Bone marrow (tissue), 2 donors: ENCODE measurements around the gene MLST8.
"Not testable (repeated sequence)": the region's sequence is repeated elsewhere in the genome, so short reads cannot be mapped to it uniquely, and the experiment has no call there.

Experiments
- DNase-seq, 2 donors: peaks; one replicate each; lab custom pipeline; 2025; lab: John Stamatoyannopoulos, UW

MLST8 gene

GRCh38 chr16:2232094-2232990 lies 27.1 kb downstream of the MLST8 start:
- no peak for DNase-seq

- no peak for DNase-seq
Observed at GRCh38 chr16:2233046-2233775, 28.0 kb downstream of the MLST8 start.

DNA sequence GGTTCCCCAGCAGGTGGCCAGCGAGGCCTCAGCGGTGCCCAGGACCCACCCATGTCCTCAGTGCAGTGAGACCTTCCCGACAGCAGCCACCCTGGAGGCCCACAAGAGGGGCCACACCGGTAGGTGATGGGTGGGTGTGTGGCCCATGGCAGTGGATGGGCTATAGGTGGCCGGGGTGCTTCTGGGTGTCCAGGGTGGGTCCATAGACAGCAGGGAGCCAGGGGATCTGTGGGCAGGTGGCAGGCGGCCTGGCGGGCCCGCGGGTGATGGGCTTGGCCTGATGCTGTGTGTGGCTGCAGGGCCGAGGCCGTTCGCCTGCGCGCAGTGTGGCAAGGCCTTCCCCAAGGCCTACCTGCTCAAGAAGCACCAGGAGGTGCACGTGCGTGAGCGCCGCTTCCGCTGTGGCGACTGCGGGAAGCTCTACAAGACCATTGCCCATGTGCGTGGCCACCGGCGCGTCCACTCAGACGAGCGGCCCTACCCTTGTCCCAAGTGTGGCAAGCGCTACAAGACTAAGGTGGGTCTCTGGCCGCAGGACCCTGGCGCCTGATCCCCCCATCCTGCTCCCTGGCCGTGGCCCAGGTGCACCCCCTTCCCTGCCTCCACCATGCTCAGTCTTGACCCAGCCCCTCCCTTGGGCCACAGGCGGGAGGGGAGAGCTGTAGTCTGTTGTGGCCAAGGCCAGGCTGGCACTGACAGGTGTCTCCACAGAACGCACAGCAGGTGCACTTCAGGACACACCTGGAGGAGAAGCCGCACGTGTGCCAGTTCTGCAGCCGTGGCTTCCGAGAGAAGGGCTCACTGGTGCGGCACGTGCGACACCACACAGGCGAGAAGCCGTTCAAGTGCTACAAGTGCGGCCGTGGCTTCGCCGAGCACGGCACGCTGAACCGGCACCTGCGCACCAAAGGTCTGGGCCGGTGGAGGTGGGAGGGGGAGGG lies 28.9 kb downstream of the MLST8 start:
- DNase-seq: no peak

GRCh38 chr16:2234813-2235170 lies 29.5 kb downstream of the MLST8 start:
- DNase-seq: no peak

DNA sequence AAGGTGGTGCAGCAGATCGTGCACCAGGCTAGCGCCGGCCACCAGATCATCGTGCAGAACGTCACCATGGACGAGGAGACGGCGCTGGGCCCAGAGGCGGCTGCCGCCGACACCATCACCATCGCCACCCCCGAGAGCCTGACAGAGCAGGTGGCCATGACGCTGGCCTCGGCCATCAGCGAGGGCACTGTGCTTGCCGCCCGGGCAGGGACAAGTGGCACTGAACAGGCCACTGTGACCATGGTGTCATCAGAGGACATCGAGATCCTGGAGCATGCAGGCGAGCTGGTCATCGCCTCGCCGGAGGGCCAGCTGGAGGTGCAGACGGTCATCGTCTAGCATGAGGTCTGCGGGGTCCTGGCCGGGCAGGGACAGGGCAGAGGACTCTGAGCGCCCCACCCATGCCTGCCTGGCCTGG lies 30.0 kb downstream of the MLST8 start:
- DNase-seq: no peak

DNA sequence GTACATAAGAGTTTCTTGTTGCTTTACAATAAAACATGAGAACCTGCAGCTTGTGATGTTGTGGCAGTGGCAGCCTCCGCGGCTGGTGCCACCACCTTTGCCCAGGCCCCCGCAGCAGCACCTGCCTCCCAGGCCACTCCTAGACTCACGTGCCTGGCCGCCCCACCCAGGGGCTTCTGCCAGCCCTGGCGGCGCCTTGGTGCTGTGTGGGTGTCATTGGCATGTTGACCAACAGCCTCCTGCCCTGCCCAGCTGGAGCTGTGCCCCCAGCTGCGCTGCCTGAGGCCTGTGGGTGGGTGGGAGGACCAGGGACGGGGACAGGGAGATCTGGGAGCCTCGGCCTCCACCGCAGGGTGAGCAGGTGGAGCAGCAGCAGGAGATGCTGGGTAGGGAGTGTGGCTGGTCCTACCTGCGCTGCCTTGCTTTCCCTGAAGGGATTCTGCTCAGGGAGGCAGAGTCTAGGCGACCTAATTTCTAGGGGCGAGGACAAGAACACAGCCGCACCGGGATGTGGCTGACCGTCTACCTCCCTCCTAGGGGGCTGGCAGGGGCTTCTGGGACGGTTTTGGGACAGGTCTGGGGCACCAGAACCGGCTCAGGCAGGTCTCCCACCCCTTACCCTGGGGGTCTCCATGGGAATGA lies 30.6 kb downstream of the MLST8 start:
- DNase-seq: no peak

DNA sequence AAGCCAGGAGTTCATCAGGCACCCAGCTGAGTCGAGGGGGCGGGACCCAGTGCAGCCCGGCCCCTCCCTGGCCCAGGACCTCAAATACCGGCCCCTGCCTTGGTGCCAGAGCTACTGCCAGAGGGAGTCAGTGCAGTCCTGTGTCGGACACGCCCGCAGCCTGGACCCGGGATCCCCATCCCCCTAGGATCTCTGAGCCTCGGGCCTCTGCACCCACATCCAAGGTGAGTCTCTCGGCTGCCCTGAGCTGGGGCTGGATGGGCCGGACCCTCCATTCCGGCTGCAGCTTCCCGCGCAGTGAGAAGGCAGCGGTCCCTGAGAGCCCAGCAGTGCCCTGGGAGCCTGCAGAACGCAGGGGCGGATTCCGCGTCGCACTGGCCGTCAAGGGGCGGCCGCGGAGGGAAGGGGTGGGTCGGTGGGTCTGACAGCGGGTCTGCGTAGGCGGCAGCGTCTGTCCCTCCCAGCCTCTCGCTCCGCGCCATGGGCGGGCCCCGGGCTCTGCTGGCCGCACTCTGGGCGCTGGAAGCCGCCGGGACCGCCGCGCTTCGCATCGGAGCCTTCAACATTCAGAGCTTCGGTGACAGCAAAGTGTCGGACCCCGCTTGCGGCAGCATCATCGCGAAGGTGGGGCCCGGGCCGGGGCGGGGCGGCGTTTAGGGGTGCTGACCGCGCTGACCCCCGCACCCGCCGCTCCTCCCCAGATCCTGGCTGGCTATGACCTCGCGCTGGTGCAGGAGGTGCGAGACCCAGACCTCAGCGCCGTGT lies 31.3 kb downstream of the MLST8 start, which contains the start of gene DNASE1L2:
TSS of gene DNASE1L2 (plus strand) at position 108 of the 765 bp plus-strand sequence. CDS start at position 481, 373 bp downstream.
- DNase-seq: no peak

DNA sequence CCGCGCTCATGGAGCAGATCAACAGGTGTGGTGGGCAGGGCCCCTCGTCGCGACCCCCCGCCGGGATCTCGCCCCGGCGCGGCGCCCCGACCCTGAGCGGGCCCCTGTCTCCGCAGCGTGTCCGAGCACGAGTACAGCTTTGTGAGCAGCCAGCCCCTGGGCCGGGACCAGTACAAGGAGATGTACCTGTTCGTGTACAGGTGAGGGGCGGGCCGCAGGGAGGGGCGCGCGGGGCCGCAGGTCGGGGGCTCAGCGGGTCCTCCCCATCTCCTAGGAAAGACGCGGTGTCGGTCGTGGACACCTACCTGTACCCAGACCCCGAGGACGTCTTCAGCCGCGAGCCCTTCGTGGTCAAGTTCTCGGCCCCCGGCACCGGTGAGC lies 31.8 kb downstream of the MLST8 start:
- no peak for DNase-seq

GRCh38 chr16:2237493-2238149 lies 32.4 kb downstream of the MLST8 start:
- DNase-seq: no peak

GRCh38 chr16:2238150-2238837 lies 33.0 kb downstream of the MLST8 start:
- DNase-seq: no peak

GRCh38 chr16:2238838-2239675 lies 33.8 kb downstream of the MLST8 start:
- DNase-seq: no peak

GRCh38 chr16:2240331-2240730 lies 35.1 kb downstream of the MLST8 start:
- DNase-seq: not testable (repeated sequence)

DNA sequence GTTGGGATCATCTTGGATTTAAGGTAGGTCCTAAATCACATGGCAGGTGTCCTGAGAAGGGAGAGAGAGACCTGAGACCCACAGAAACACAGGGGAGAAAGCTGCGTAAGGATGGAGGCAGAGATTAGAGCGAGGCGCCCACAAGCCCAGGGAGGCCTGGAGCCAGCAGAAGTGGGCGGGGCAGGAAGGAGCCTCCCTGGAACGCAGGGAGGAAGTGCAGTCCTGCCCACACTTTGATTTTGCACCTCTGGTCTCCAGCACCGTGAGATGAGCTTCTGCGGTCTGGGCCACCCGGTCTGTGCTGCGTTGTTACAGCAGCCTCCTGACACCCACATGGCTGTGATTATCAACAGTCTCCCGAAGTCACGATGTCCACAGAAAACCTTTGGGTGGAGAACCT lies 37.3 kb downstream of the MLST8 start:
- DNase-seq: no peak

GRCh38 chr16:2243031-2243528 lies 37.8 kb downstream of the MLST8 start:
- DNase-seq: no peak

DNA sequence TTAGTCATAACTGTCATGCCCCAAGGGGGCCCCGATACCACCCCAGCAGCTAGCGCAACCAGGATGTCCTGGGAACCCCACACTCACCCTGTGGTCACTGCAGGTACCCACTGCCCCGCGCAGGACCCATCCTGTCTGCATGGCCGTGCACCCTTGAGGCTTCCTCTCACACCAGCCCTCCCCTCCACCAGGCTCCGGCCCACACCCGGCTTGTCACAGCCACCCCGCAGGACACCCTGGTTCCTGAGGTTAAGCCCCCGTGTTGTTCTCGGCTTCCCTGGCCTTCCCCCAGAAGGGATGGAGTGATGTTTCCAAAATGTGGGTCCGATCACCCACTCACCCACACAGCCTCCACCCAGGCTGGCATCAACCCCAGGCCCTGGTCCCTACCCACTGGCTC lies 38.5 kb downstream of the MLST8 start:
- DNase-seq: no peak

DNA sequence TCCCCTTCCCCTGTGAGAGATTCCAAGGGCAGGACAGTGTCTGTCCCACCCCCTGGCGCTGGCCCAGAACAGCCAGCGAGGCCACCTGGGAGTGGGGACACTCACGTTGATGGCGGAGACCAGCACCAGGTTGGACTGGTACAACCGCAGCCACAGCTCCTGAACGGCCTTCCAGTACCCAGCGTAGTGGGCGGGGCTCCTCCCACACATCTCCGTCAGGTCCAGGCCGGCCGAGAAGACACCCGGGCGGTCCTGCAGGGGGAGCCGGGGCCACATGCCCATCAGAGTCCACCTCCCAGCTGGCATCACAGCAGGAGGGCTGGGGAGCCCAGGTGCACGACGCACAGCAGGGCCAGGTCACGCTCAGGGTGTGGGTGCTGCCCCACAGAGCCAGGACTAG lies 39.0 kb downstream of the MLST8 start:
- DNase-seq: no peak

- no peak for DNase-seq
Observed at GRCh38 chr16:2244926-2245795, 39.9 kb downstream of the MLST8 start.
